ENCODE results near the gene SNAPIN.
A peak's percentile ranks its signal among the peaks of the same experiment; 100 is the strongest.

The SNAPIN gene

DNA sequence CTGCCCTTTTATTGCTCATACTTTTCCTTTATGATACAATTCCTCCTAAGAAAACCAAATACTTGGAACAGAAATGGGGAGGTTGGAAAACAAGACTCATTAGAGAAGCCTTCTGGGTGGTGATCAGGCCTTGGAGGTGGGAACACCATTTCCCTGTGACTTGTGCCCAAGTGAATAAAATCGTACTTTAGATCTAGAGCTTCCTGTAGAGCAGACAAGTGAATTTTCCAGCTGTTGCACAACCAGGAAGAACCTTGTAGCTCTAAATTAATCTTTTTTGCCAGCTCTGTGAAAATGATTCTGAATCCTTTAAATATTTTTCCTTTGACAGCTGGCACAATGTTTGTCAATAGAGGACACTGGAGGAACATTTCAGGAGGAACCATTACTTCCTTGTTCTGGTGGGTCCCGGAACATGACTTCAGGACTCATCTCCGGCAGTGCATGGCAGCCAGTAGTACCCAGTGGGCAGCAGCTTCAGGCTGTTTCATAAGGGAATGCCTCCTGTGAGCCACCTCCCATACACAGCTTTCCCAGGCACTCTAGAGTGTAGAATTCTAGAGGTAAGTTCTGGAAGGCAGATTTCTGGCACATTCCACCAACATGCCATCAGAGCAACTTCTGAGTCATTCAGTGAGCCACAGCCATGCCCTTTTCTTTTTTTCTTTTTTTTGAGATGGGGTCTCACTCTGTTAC lies 5.5 kb upstream of the SNAPIN start:
- H3K4me2 ChIP-seq (ENCODE audit: low read length) = no peak overlapping the region
- no peaks in the 10 kb centered on the region for H3K27me3 ChIP-seq (ENCODE audit: control insufficient read depth, low read length)
- H3K27ac ChIP-seq (ENCODE audit: low read depth, low read length) = no peak overlapping the region
- H3K4me1 ChIP-seq (ENCODE audit: control insufficient read depth, low read length) = peaks cover 3% of the 10 kb centered on the region
- no peaks in the 10 kb centered on the region for H3K9me3 ChIP-seq (ENCODE audit: control insufficient read depth, insufficient read depth, low read length)
- H3F3A ChIP-seq (ENCODE audit: control insufficient read depth, insufficient read depth) = peaks cover 9% of the 10 kb centered on the region; the same call in 1 of the 2 replicates
- no peaks in the 10 kb centered on the region for H3K36me3 ChIP-seq (ENCODE audit: control insufficient read depth, low read length)
- H3K4me3 ChIP-seq (ENCODE audit: low read length) = no peak overlapping the region
- TF ChIP-seq EZH2phosphoT487 (IDR thresholded peaks at IDR 0.05; ENCODE audit: borderline replicate concordance, low read length) = no peak
- TF ChIP-seq, protein P1, sequence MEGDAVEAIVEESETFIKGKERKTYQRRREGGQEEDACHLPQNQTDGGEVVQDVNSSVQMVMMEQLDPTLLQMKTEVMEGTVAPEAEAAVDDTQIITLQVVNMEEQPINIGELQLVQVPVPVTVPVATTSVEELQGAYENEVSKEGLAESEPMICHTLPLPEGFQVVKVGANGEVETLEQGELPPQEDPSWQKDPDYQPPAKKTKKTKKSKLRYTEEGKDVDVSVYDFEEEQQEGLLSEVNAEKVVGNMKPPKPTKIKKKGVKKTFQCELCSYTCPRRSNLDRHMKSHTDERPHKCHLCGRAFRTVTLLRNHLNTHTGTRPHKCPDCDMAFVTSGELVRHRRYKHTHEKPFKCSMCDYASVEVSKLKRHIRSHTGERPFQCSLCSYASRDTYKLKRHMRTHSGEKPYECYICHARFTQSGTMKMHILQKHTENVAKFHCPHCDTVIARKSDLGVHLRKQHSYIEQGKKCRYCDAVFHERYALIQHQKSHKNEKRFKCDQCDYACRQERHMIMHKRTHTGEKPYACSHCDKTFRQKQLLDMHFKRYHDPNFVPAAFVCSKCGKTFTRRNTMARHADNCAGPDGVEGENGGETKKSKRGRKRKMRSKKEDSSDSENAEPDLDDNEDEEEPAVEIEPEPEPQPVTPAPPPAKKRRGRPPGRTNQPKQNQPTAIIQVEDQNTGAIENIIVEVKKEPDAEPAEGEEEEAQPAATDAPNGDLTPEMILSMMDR (IDR thresholded peaks at IDR 0.05; ENCODE audit: low read depth, low read length, poor library complexity, severe bottlenecking) = no peak
- no peaks in the 10 kb centered on the region for H3K79me2 ChIP-seq (ENCODE audit: control insufficient read depth, low read length)
- H3K9me2 ChIP-seq (replicated peaks; ENCODE audit: control insufficient read depth, low read length) = no peaks in the 10 kb centered on the region
- no peaks in the 10 kb centered on the region for H4K20me1 ChIP-seq (ENCODE audit: control insufficient read depth, insufficient read depth, low read depth, low read length)

DNA sequence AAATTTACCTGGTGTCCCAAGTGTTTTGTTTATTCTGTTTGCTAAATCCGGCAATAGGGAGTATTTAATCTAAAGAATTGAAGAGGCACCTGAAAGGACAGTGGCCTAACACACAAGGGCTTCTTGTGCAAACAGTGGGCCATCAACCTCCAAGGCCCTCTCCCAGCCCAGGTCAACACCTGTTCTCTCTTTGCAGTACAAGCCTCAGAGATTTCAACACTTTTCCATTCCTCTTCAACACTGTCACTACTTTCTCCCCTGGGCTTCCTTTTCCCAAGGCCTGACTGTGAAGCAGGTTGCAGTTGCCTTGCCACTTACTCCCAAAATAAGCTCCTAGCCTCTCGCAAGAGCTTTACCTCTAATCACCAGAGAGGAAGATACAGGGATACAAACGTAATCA lies 3.2 kb upstream of the SNAPIN start:
- H3K9me3 ChIP-seq (ENCODE audit: control insufficient read depth, insufficient read depth, low read length) = no peaks in the 10 kb centered on the region
- no peak overlapping the region for H3K4me2 ChIP-seq (ENCODE audit: low read length)
- no peak overlapping the region for H3K27ac ChIP-seq (ENCODE audit: low read depth, low read length)
- no peaks in the 10 kb centered on the region for H3K27me3 ChIP-seq (ENCODE audit: control insufficient read depth, low read length)
- TF ChIP-seq EZH2phosphoT487 (IDR thresholded peaks at IDR 0.05; ENCODE audit: borderline replicate concordance, low read length) = no peak
- no peaks in the 10 kb centered on the region for H4K20me1 ChIP-seq (ENCODE audit: control insufficient read depth, insufficient read depth, low read depth, low read length)
- H3K4me1 ChIP-seq (ENCODE audit: control insufficient read depth, low read length) = peaks cover 17% of the 10 kb centered on the region
- 0 out of 2 replicates have a peak, but pooled peaks cover 2% of the 10 kb centered on the region for H3K36me3 ChIP-seq (ENCODE audit: control insufficient read depth, low read length)
- no peak overlapping the region for H3K4me3 ChIP-seq (ENCODE audit: low read length)
- H3K79me2 ChIP-seq (ENCODE audit: control insufficient read depth, low read length) = peaks cover 14% of the 10 kb centered on the region
- H3F3A ChIP-seq (ENCODE audit: control insufficient read depth, insufficient read depth) = peaks cover 14% of the 10 kb centered on the region
- H3K9me2 ChIP-seq (replicated peaks; ENCODE audit: control insufficient read depth, low read length) = no peaks in the 10 kb centered on the region

DNA sequence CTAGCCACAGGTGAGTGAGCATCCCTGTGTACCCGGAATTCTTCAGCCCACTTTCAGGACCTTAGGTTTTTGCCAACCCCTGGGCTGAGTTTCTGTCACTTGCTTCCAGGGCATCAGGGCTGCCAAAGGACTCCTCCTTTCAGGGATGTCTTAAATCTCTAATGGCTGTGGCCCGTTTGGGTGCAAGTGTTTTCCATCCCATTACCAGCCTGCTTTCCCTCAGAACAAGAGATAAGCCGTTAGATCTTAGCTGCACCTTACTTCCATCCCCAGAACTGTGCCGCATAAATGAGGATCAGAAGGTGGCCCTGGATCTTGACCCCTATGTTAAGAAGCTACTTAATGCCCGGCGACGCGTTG lies 652 bp downstream of the SNAPIN start:
- Histone ChIP-seq H3K4me3 (ENCODE audit: low read length) (peak overlapping the region; percentile 89), H3K27ac (ENCODE audit: low read depth, low read length) (peak overlapping the region; percentile 64), H3K27me3 (ENCODE audit: control insufficient read depth, low read length) (no peaks in the 10 kb centered on the region), H3K4me2 (ENCODE audit: low read length) (peak overlapping the region; percentile 76), H3K4me1 (ENCODE audit: control insufficient read depth, low read length) (peaks cover 17% of the 10 kb centered on the region), H3K9me3 (ENCODE audit: control insufficient read depth, insufficient read depth, low read length) (no peaks in the 10 kb centered on the region), H3K36me3 (ENCODE audit: control insufficient read depth, low read length) (peaks cover 38% of the 10 kb centered on the region), H3K79me2 (ENCODE audit: control insufficient read depth, low read length) (peaks cover 14% of the 10 kb centered on the region), H3F3A (ENCODE audit: control insufficient read depth, insufficient read depth) (peaks cover 45% of the 10 kb centered on the region), H4K20me1 (ENCODE audit: control insufficient read depth, insufficient read depth, low read depth, low read length) (no peaks in the 10 kb centered on the region), H3K9me2 (replicated peaks; ENCODE audit: control insufficient read depth, low read length) (no peaks in the 10 kb centered on the region)
- TF ChIP-seq, protein P1 (IDR thresholded peaks at IDR 0.05; ENCODE audit: low read depth, low read length, poor library complexity, severe bottlenecking) = no peak
- no peak for TF ChIP-seq EZH2phosphoT487 (IDR thresholded peaks at IDR 0.05; ENCODE audit: borderline replicate concordance, low read length)

DNA sequence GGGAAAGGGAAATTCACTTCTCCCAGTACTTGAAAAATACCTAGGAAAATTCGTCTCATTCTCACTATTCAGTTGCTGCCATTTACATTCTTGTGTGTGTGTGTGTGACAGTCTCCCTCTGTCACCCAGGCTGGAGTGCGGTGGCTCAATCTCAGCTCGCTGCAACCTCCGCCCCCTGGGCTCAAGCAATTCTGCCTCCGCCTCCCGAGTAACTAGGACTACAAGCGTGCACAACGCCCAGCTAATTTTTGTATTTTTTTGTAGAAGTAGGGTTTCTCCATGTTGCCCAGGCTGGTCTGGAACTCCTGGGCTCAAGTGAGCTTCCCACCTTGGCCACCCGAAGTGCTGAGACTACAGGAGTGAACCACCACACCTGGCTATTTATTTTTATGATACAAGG lies 1.2 kb downstream of the SNAPIN start:
- H3K36me3 ChIP-seq (ENCODE audit: control insufficient read depth, low read length) = peaks cover 43% of the 10 kb centered on the region
- H3K27me3 ChIP-seq (ENCODE audit: control insufficient read depth, low read length) = no peaks in the 10 kb centered on the region
- no peak overlapping the region for H3K27ac ChIP-seq (ENCODE audit: low read depth, low read length)
- H3K4me1 ChIP-seq (ENCODE audit: control insufficient read depth, low read length) = peaks cover 17% of the 10 kb centered on the region
- peak overlapping the region; percentile 89 for H3K4me3 ChIP-seq (ENCODE audit: low read length)
- peaks cover 14% of the 10 kb centered on the region for H3K79me2 ChIP-seq (ENCODE audit: control insufficient read depth, low read length)
- peak overlapping the region; percentile 76 for H3K4me2 ChIP-seq (ENCODE audit: low read length)
- no peaks in the 10 kb centered on the region for H3K9me2 ChIP-seq (replicated peaks; ENCODE audit: control insufficient read depth, low read length)
- no peaks in the 10 kb centered on the region for H4K20me1 ChIP-seq (ENCODE audit: control insufficient read depth, insufficient read depth, low read depth, low read length)
- H3F3A ChIP-seq (ENCODE audit: control insufficient read depth, insufficient read depth) = peaks cover 46% of the 10 kb centered on the region
- TF ChIP-seq, protein P1 (IDR thresholded peaks at IDR 0.05; ENCODE audit: low read depth, low read length, poor library complexity, severe bottlenecking) = no peak
- no peak for TF ChIP-seq EZH2phosphoT487 (IDR thresholded peaks at IDR 0.05; ENCODE audit: borderline replicate concordance, low read length)
- H3K9me3 ChIP-seq (ENCODE audit: control insufficient read depth, insufficient read depth, low read length) = no peaks in the 10 kb centered on the region

All from DOHH2 (cell line).